Measurements from ENCODE around the gene PLAC1. TPM values are rescaled to one million over a fixed set of nuclear protein-coding genes. Genes with fewer than 3 reads are reported as not detected.

Gene PLAC1
- total and polyA plus RNA-seq, 5 donors = not detected

- ATAC-seq (no peak), DNase-seq (no peak)
- Histone ChIP-seq H3K4me3 (ENCODE audit: low read length) (no peak overlapping the region), H3K4me1 (ENCODE audit: control insufficient read depth, insufficient read depth, low read length) (no peaks in the 10 kb centered on the region), H3K27me3 (ENCODE audit: control insufficient read depth, insufficient read depth) (no peaks in the 10 kb centered on the region), H3K9me3 (ENCODE audit: control insufficient read depth, low read length) (no peaks in the 10 kb centered on the region), H3K27ac (ENCODE audit: low read length) (no peak overlapping the region)
- intact Hi-C loops (cut with DNase I) = no loop called here
- 79% methylated on average over 2 of the region's 2 CpGs for WGBS
Observed at GRCh38 chrX:134647477-134647877, 10.8 kb downstream of the PLAC1 start.

- no peak for DNase-seq
- no peaks in the 10 kb centered on the region for H3K4me1 ChIP-seq (ENCODE audit: control insufficient read depth, insufficient read depth, low read length)
- WGBS = 52% methylated on average over 4 of the region's 4 CpGs
- no peaks in the 10 kb centered on the region for H3K27me3 ChIP-seq (ENCODE audit: control insufficient read depth, insufficient read depth)
- ATAC-seq = no peak
- no peaks in the 10 kb centered on the region for H3K9me3 ChIP-seq (ENCODE audit: control insufficient read depth, low read length)
- intact Hi-C loops (cut with DNase I) = no loop called here
- no peak overlapping the region for H3K27ac ChIP-seq (ENCODE audit: low read length)
- no peak overlapping the region for H3K4me3 ChIP-seq (ENCODE audit: low read length)
Observed at GRCh38 chrX:134646691-134647090, 11.6 kb downstream of the PLAC1 start.

- 79% methylated on average over 6 of the region's 6 CpGs for WGBS
Observed at GRCh38 chrX:134645936-134646543, 12.2 kb downstream of the PLAC1 start.

GRCh38 chrX:134642386-134642785 lies 15.9 kb downstream of the PLAC1 start:
- H3K9me3 ChIP-seq (ENCODE audit: control insufficient read depth, low read length) = no peaks in the 10 kb centered on the region
- H3K4me1 ChIP-seq (ENCODE audit: control insufficient read depth, insufficient read depth, low read length) = no peaks in the 10 kb centered on the region
- no peak overlapping the region for H3K27ac ChIP-seq (ENCODE audit: low read length)
- no peak overlapping the region for H3K4me3 ChIP-seq (ENCODE audit: low read length)
- DNase-seq = no peak
- H3K27me3 ChIP-seq (ENCODE audit: control insufficient read depth, insufficient read depth) = no peaks in the 10 kb centered on the region
- no peak for ATAC-seq
- intact Hi-C loops (cut with DNase I) = no loop called here
- WGBS = 56% methylated on average over 1 of the region's 1 CpG

More at GRCh38 chrX:134645936-134646543, 12.2 kb downstream of the PLAC1 start:
- no peak for DNase-seq
- H3K4me1 ChIP-seq (ENCODE audit: control insufficient read depth, insufficient read depth, low read length) = no peaks in the 10 kb centered on the region
- H3K27ac ChIP-seq (ENCODE audit: low read length) = no peak overlapping the region
- H3K4me3 ChIP-seq (ENCODE audit: low read length) = no peak overlapping the region
- H3K9me3 ChIP-seq (ENCODE audit: control insufficient read depth, low read length) = no peaks in the 10 kb centered on the region
- intact Hi-C loops (cut with DNase I) = no loop called here
- ATAC-seq = no peak
- no peaks in the 10 kb centered on the region for H3K27me3 ChIP-seq (ENCODE audit: control insufficient read depth, insufficient read depth)

GRCh38 chrX:134641346-134641745 lies 16.9 kb downstream of the PLAC1 start:
- intact Hi-C loops (cut with DNase I) = no loop called here

GRCh38 chrX:134640914-134641313 lies 17.4 kb downstream of the PLAC1 start:
- DNase-seq = no peak
- no peak for ATAC-seq
- intact Hi-C loops (cut with DNase I) = no loop called here
- H3K27ac ChIP-seq (ENCODE audit: low read length) = no peak overlapping the region
- no peaks in the 10 kb centered on the region for H3K9me3 ChIP-seq (ENCODE audit: control insufficient read depth, low read length)
- no peaks in the 10 kb centered on the region for H3K27me3 ChIP-seq (ENCODE audit: control insufficient read depth, insufficient read depth)
- WGBS = 96% methylated on average over 4 of the region's 4 CpGs
- H3K4me1 ChIP-seq (ENCODE audit: control insufficient read depth, insufficient read depth, low read length) = no peaks in the 10 kb centered on the region
- no peak overlapping the region for H3K4me3 ChIP-seq (ENCODE audit: low read length)

More at GRCh38 chrX:134641346-134641745, 16.9 kb downstream of the PLAC1 start:
- Histone ChIP-seq H3K4me3 (ENCODE audit: low read length) (no peak overlapping the region), H3K27ac (ENCODE audit: low read length) (no peak overlapping the region), H3K4me1 (ENCODE audit: control insufficient read depth, insufficient read depth, low read length) (no peaks in the 10 kb centered on the region), H3K9me3 (ENCODE audit: control insufficient read depth, low read length) (no peaks in the 10 kb centered on the region), H3K27me3 (ENCODE audit: control insufficient read depth, insufficient read depth) (no peaks in the 10 kb centered on the region)
- WGBS = 43% methylated on average over 2 of the region's 2 CpGs
- no peak for DNase-seq
- no peak for ATAC-seq

- H3K4me3 ChIP-seq (ENCODE audit: low read length) = no peak overlapping the region
- no peak for DNase-seq
- H3K27me3 ChIP-seq (ENCODE audit: control insufficient read depth, insufficient read depth) = no peaks in the 10 kb centered on the region
- no peak overlapping the region for H3K27ac ChIP-seq (ENCODE audit: low read length)
- no peaks in the 10 kb centered on the region for H3K9me3 ChIP-seq (ENCODE audit: control insufficient read depth, low read length)
- ATAC-seq = no peak
- peaks cover 1% of the 10 kb centered on the region for H3K4me1 ChIP-seq (ENCODE audit: control insufficient read depth, insufficient read depth, low read length)
- 74% methylated on average over 5 of the region's 5 CpGs for WGBS
- intact Hi-C loops (cut with DNase I) = no loop called here
Observed at GRCh38 chrX:134636851-134637250, 21.4 kb downstream of the PLAC1 start.

- no peak for ATAC-seq
- intact Hi-C loops (cut with DNase I) = no loop called here
- Histone ChIP-seq H3K4me1 (ENCODE audit: control insufficient read depth, insufficient read depth, low read length) (peaks cover 1% of the 10 kb centered on the region), H3K9me3 (ENCODE audit: control insufficient read depth, low read length) (no peaks in the 10 kb centered on the region), H3K27ac (ENCODE audit: low read length) (no peak overlapping the region), H3K4me3 (ENCODE audit: low read length) (no peak overlapping the region), H3K27me3 (ENCODE audit: control insufficient read depth, insufficient read depth) (no peaks in the 10 kb centered on the region)
- DNase-seq = no peak
- WGBS = 76% methylated on average over 5 of the region's 5 CpGs
Observed at GRCh38 chrX:134634691-134635090, 23.6 kb downstream of the PLAC1 start.

GRCh38 chrX:134633832-134634231 lies 24.4 kb downstream of the PLAC1 start:
- DNase-seq (no peak), ATAC-seq (no peak)
- intact Hi-C loops (cut with DNase I) = no loop called here
- H3K4me1 ChIP-seq (ENCODE audit: control insufficient read depth, insufficient read depth, low read length) = peaks cover 1% of the 10 kb centered on the region
- no peaks in the 10 kb centered on the region for H3K27me3 ChIP-seq (ENCODE audit: control insufficient read depth, insufficient read depth)
- H3K9me3 ChIP-seq (ENCODE audit: control insufficient read depth, low read length) = no peaks in the 10 kb centered on the region
- H3K4me3 ChIP-seq (ENCODE audit: low read length) = no peak overlapping the region
- no peak overlapping the region for H3K27ac ChIP-seq (ENCODE audit: low read length)

- no peaks in the 10 kb centered on the region for H3K9me3 ChIP-seq (ENCODE audit: control insufficient read depth, low read length)
- H3K4me3 ChIP-seq (ENCODE audit: low read length) = no peak overlapping the region
- WGBS = 51% methylated on average over 2 of the region's 2 CpGs
- ATAC-seq = no peak
- H3K27me3 ChIP-seq (ENCODE audit: control insufficient read depth, insufficient read depth) = no peaks in the 10 kb centered on the region
- intact Hi-C loops (cut with DNase I) = no loop called here
- H3K4me1 ChIP-seq (ENCODE audit: control insufficient read depth, insufficient read depth, low read length) = peaks cover 1% of the 10 kb centered on the region
- no peak overlapping the region for H3K27ac ChIP-seq (ENCODE audit: low read length)
- no peak for DNase-seq
Observed at GRCh38 chrX:134633394-134633793, 24.9 kb downstream of the PLAC1 start.

- DNase-seq (no peak), ATAC-seq (no peak)
- Histone ChIP-seq H3K4me1 (ENCODE audit: control insufficient read depth, insufficient read depth, low read length) (peaks cover 1% of the 10 kb centered on the region), H3K9me3 (ENCODE audit: control insufficient read depth, low read length) (no peaks in the 10 kb centered on the region), H3K4me3 (ENCODE audit: low read length) (no peak overlapping the region), H3K27me3 (ENCODE audit: control insufficient read depth, insufficient read depth) (no peaks in the 10 kb centered on the region), H3K27ac (ENCODE audit: low read length) (no peak overlapping the region)
- WGBS = 62% methylated on average over 3 of the region's 3 CpGs
- intact Hi-C loops (cut with DNase I) = no loop called here
Observed at GRCh38 chrX:134632355-134632754, 25.9 kb downstream of the PLAC1 start.
